IMR-90 (cell line): ENCODE data around the gene AKAP8L. TPM values are rescaled to one million over a fixed set of nuclear protein-coding genes. Genes with fewer than 3 reads are reported as not detected.

Source experiments
- ATAC-seq: fragments of 200-7000 bp; cut with Tn5 transposase; 2 replicates; pipeline ENCODE4 v1.9.1; 2020; ENCODE audit warnings: low read depth, mild to moderate bottlenecking, moderate library complexity
- BruUV-seq: library from RNA; stranded (reverse); fragments of 400-500 nt; replicated peaks from 2 replicates; lab custom pipeline; 2021; lab: Mats Ljungman, UMichigan
- CTCF ChIA-PET: fragments of 300-600 bp; formaldehyde crosslinking; extraction: SDS; loops from one replicate; lab custom pipeline; 2021; ENCODE audit warnings: antibody characterized with exemption; lab: Yijun Ruan, JAX
- POLR2A ChIA-PET: fragments of 300-600 bp; sonication (Branson Sonifier 250); formaldehyde crosslinking; loops from one replicate; lab custom pipeline; 2022; ENCODE audit warnings: antibody characterized with exemption; ENCODE audit not compliant: unreplicated experiment; lab: Charles Lee
- DNase-seq: peaks from one replicate; pipeline ENCODE4 v3.0.0; 2013
- H2AFZ ChIP-seq: replicated peaks from 2 replicates; pipeline ENCODE3; 2013; ENCODE audit warnings: low read length, mild to moderate bottlenecking; ENCODE audit not compliant: poor library complexity
- H2AK5ac ChIP-seq: 2 replicates; pipeline ENCODE4 v1.6.1; 2013; ENCODE audit warnings: low read depth, low read length, inconsistent platforms
- H2AK9ac ChIP-seq: replicated peaks from 2 replicates; pipeline ENCODE3; 2013; ENCODE audit warnings: mild to moderate bottlenecking, low read depth, low read length, moderate library complexity; ENCODE audit not compliant: poor library complexity
- H2BK120ac ChIP-seq: 2 replicates; pipeline ENCODE4 v1.6.1; 2013; ENCODE audit warnings: low read depth, low read length, inconsistent platforms
- H2BK15ac ChIP-seq: 3 replicates; pipeline ENCODE4 v1.6.1; 2013; ENCODE audit warnings: low read depth, low read length, inconsistent platforms
- H2BK20ac ChIP-seq: 2 replicates; pipeline ENCODE4 v1.6.1; 2013; ENCODE audit warnings: low read depth, mild to moderate bottlenecking, inconsistent platforms, low read length, moderate library complexity
- H2BK5ac ChIP-seq: 2 replicates; pipeline ENCODE4 v1.6.1; 2013; ENCODE audit warnings: mild to moderate bottlenecking, low read depth, low read length, inconsistent platforms; ENCODE audit not compliant: poor library complexity, severe bottlenecking
- H3K14ac ChIP-seq: replicated peaks from 2 replicates; pipeline ENCODE4 v1.6.1; 2013; ENCODE audit warnings: low read depth, low read length, inconsistent platforms
- H3K18ac ChIP-seq: 2 replicates; pipeline ENCODE4 v1.6.1; 2013; ENCODE audit warnings: low read depth, low read length, control low read depth
- H3K23ac ChIP-seq: 2 replicates; pipeline ENCODE4 v1.6.1; 2013; ENCODE audit warnings: low read depth, low read length, inconsistent platforms
- H3K27ac ChIP-seq: 2 replicates; pipeline ENCODE4 v1.5.1; 2013; ENCODE audit warnings: mild to moderate bottlenecking, control low read depth, low read length; ENCODE audit not compliant: insufficient read depth
- H3K27me3 ChIP-seq: 2 replicates; pipeline ENCODE4 v1.6.1; 2013; ENCODE audit warnings: low read length; ENCODE audit not compliant: control insufficient read depth, insufficient read depth
- H3K36me3 ChIP-seq: 2 replicates; pipeline ENCODE4 v1.6.1; 2013; ENCODE audit warnings: low read length, mixed read lengths; ENCODE audit not compliant: control insufficient read depth, insufficient read depth
- H3K4ac ChIP-seq: 2 replicates; pipeline ENCODE4 v1.6.1; 2013; ENCODE audit warnings: low read depth, low read length, inconsistent platforms
- H3K4me1 ChIP-seq: 2 replicates; pipeline ENCODE4 v1.6.1; 2013; ENCODE audit warnings: low read length, mixed read lengths; ENCODE audit not compliant: control insufficient read depth, insufficient read depth
- H3K4me2 ChIP-seq: 2 replicates; pipeline ENCODE4 v1.6.1; 2013; ENCODE audit warnings: low read depth, mild to moderate bottlenecking, control low read depth, low read length, moderate library complexity
- H3K4me3 ChIP-seq: 2 replicates; pipeline ENCODE4 v1.5.1; 2013; ENCODE audit warnings: low read depth, mild to moderate bottlenecking, control low read depth, low read length, moderate library complexity; ENCODE audit not compliant: insufficient read depth
- H3K56ac ChIP-seq: 2 replicates; pipeline ENCODE4 v1.6.1; 2013; ENCODE audit warnings: low read length, inconsistent platforms; ENCODE audit not compliant: insufficient read depth; ENCODE audit errors: extremely low read depth
- H3K79me1 ChIP-seq, 2 experiments: 2 replicates each; pipeline ENCODE4 v1.6.1; 2013; ENCODE audit warnings: low read length in 2 of 2, inconsistent platforms in 1 of 2, low read depth in 1 of 2
- H3K9ac ChIP-seq: 2 replicates; pipeline ENCODE4 v1.6.1; 2013; ENCODE audit warnings: low read depth, low read length, control low read depth
- H3K9me1 ChIP-seq: 2 replicates; pipeline ENCODE4 v1.6.1; 2013; ENCODE audit warnings: low read length, inconsistent platforms; ENCODE audit not compliant: insufficient read depth
- H3K9me3 ChIP-seq: 2 replicates; pipeline ENCODE4 v1.6.1; 2013; ENCODE audit warnings: low read length; ENCODE audit not compliant: control insufficient read depth, insufficient read depth
- H4K20me1 ChIP-seq: 2 replicates; pipeline ENCODE4 v1.6.1; 2013; ENCODE audit warnings: low read length, inconsistent platforms; ENCODE audit not compliant: insufficient read depth
- H4K5ac ChIP-seq: 2 replicates; pipeline ENCODE4 v1.6.1; 2013; ENCODE audit warnings: mild to moderate bottlenecking, low read depth, low read length, control low read depth
- H4K8ac ChIP-seq, 2 experiments: 2 replicates each; pipeline ENCODE4 v1.6.1; 2013; ENCODE audit warnings: low read depth in 2 of 2, low read length in 2 of 2, control low read depth in 1 of 2, inconsistent platforms in 1 of 2
- H4K91ac ChIP-seq: 2 replicates; pipeline ENCODE4 v1.6.1; 2013; ENCODE audit warnings: low read depth, low read length, inconsistent platforms; ENCODE audit not compliant: insufficient read depth
- CHD1 ChIP-seq: IDR thresholded peaks from 2 replicates; pipeline ENCODE4 v1.6.1; 2012; ENCODE audit warnings: low read depth, low read length, improper control_type of control experiment
- RCOR1 ChIP-seq: IDR thresholded peaks from 2 replicates; pipeline ENCODE4 v1.6.1; 2012; ENCODE audit warnings: mild to moderate bottlenecking, low read length, improper control_type of control experiment; ENCODE audit not compliant: insufficient replicate concordance
- USF2 ChIP-seq: fragments of 150-350 bp; IDR thresholded peaks from 2 replicates; pipeline ENCODE4 v1.6.1; 2017; ENCODE audit warnings: mild to moderate bottlenecking, antibody characterized with exemption, low read length, low read depth
- WGBS, 2 experiments: methylation state at CpG; one replicate each; pipeline versions ENCODE4 v1.1.5 to v1.1.7; 2013; ENCODE audit warnings: missing lambda C conversion rate in 2 of 2; ENCODE audit not compliant: insufficient read length in 1 of 2; ENCODE audit errors: extremely low coverage in 2 of 2; 5-methylcytosine and 5-hydroxymethylcytosine counted together
- dilution Hi-C: fragments of 300-500 bp; cut with HindIII; formaldehyde crosslinking; loops from one replicate; pipeline ENCODE4 v1.14.3; 2018; ENCODE audit warnings: low sequenced_read_pairs; ENCODE audit not compliant: unreplicated experiment
- in situ Hi-C: fragments of 300-500 bp; cut with MboI; formaldehyde crosslinking; loops from 3 replicates; pipeline ENCODE4 v1.14.3; 2019; ENCODE audit warnings: low sequenced_read_pairs, inconsistent platforms, mixed read lengths
- intact Hi-C: fragments of 100-400 bp; cut with micrococcal nuclease; formaldehyde crosslinking; loops from 2 replicates; pipeline ENCODE4 v1.10.0; 2022
- polyA plus RNA-seq, 3 experiments: library from polyadenylated mRNA; depleted of rRNA; stranded (reverse); fragments of >200 nt; gene quantifications; 2 replicates each; pipeline ENCODE4 v1.2.3, GENCODE V29; 2012; ENCODE audit warnings: low replicate concordance in 1 of 3
- total RNA-seq: library from RNA; depleted of rRNA; stranded (reverse); fragments of >200 nt; gene quantifications from 2 replicates; pipeline ENCODE4 v1.2.3, GENCODE V29; 2012

AKAP8L gene
- total and polyA plus RNA-seq, 2 of the 4 experiments (the other 2 are of a cell fraction): 43.1 to 44.6 TPM

- no peak overlapping the region for H2BK20ac ChIP-seq
- no peaks in the 10 kb centered on the region for H3K9me3 ChIP-seq
- no peak overlapping the region for H2BK15ac ChIP-seq
- no peak overlapping the region for H2AK5ac ChIP-seq
- no peak overlapping the region for H3K9ac ChIP-seq
- ChIA-PET POLR2A (no interaction called here), CTCF (no interaction called here)
- peaks cover 29% of the 10 kb centered on the region for H4K20me1 ChIP-seq
- no peak overlapping the region for H2BK120ac ChIP-seq
- no peak overlapping the region for H3K4me3 ChIP-seq
- peaks cover 12% of the 10 kb centered on the region for H3K36me3 ChIP-seq
- dilution Hi-C loops: no loop called here
- no peak overlapping the region for H4K8ac ChIP-seq
- no CpG with 5 or more reads among the region's 6 CpGs for WGBS, 2 experiments
- no peak overlapping the region for H3K14ac ChIP-seq
- ATAC-seq (no peak), DNase-seq (no peak)
- no peak overlapping the region for H3K4me2 ChIP-seq
- TF ChIP-seq RCOR1 (no peak), USF2 (no peak), CHD1 (no peak)
- H3K27me3 ChIP-seq: no peaks in the 10 kb centered on the region
- no peak overlapping the region for H3K18ac ChIP-seq
- peaks cover 10% of the 10 kb centered on the region for H3K4me1 ChIP-seq
- no peak overlapping the region for H2AFZ ChIP-seq
- intact Hi-C loops: no loop called here
- H4K5ac ChIP-seq: no peak overlapping the region
- peaks cover 6 to 39% of the 10 kb centered on the region in 2 experiments for H3K79me1 ChIP-seq
- no peak overlapping the region for H3K23ac ChIP-seq
- no peak overlapping the region for H3K4ac ChIP-seq
- peaks cover 5% of the 10 kb centered on the region for H3K9me1 ChIP-seq
- H3K56ac ChIP-seq: no peak overlapping the region
- no peak overlapping the region for H2AK9ac ChIP-seq
- no peak overlapping the region for H4K91ac ChIP-seq
- no peak overlapping the region for H3K27ac ChIP-seq
- in situ Hi-C loops: no loop called here
- no TSS peak for BruUV-seq
- H2BK5ac ChIP-seq: no peak overlapping the region
Observed at GRCh38 chr19:15381864-15382263, 36.9 kb downstream of the AKAP8L start.
